ENCODE data around the gene GPM6B.

Gene GPM6B

DNA sequence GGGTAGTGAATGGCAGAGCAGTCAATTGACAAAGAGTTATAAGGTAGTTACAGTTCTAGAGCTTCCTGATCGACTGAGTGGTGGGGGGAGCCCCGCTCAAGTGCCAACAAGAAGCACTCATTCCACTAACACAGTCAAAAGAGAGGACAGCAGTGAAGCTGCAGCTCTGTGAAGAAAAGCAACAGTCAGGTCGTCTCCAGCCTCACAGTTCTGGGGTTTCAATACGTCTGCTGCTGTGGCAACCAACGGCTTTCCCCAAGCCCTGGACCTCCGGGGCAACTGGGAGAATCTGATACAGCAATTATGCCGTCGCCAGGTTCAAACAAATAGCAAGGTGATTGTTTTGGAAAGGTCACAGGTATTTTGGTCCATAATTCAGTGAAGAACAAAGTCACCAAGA is 30.8 kb downstream of the GPM6B start:
- TF ChIP-seq ZBTB7A (IDR thresholded peaks at IDR 0.05; ENCODE audit: low read depth), result no peak
- no peak for TF ChIP-seq TCF12 (IDR thresholded peaks at IDR 0.05; ENCODE audit: low read depth)
- TF ChIP-seq, protein P1, sequence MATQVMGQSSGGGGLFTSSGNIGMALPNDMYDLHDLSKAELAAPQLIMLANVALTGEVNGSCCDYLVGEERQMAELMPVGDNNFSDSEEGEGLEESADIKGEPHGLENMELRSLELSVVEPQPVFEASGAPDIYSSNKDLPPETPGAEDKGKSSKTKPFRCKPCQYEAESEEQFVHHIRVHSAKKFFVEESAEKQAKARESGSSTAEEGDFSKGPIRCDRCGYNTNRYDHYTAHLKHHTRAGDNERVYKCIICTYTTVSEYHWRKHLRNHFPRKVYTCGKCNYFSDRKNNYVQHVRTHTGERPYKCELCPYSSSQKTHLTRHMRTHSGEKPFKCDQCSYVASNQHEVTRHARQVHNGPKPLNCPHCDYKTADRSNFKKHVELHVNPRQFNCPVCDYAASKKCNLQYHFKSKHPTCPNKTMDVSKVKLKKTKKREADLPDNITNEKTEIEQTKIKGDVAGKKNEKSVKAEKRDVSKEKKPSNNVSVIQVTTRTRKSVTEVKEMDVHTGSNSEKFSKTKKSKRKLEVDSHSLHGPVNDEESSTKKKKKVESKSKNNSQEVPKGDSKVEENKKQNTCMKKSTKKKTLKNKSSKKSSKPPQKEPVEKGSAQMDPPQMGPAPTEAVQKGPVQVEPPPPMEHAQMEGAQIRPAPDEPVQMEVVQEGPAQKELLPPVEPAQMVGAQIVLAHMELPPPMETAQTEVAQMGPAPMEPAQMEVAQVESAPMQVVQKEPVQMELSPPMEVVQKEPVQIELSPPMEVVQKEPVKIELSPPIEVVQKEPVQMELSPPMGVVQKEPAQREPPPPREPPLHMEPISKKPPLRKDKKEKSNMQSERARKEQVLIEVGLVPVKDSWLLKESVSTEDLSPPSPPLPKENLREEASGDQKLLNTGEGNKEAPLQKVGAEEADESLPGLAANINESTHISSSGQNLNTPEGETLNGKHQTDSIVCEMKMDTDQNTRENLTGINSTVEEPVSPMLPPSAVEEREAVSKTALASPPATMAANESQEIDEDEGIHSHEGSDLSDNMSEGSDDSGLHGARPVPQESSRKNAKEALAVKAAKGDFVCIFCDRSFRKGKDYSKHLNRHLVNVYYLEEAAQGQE (IDR thresholded peaks at IDR 0.05; ENCODE audit: low read depth), result no peak
- TF ChIP-seq CEBPB (IDR thresholded peaks at IDR 0.05), result no peak
- TF ChIP-seq, protein P2, sequence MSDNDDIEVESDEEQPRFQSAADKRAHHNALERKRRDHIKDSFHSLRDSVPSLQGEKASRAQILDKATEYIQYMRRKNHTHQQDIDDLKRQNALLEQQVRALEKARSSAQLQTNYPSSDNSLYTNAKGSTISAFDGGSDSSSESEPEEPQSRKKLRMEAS (IDR thresholded peaks at IDR 0.05), result no peak
- no peak for TF ChIP-seq TEAD4 (IDR thresholded peaks at IDR 0.05)
- no peak for TF ChIP-seq TAF1 (IDR thresholded peaks at IDR 0.05; ENCODE audit: low read depth)
- no peak for TF ChIP-seq EP300 (IDR thresholded peaks at IDR 0.05; ENCODE audit: borderline replicate concordance)
- no peak for TF ChIP-seq EGR1 (IDR thresholded peaks at IDR 0.05)
- TF ChIP-seq CREB1 (IDR thresholded peaks at IDR 0.05; ENCODE audit: low read depth), result no peak
- TF ChIP-seq FOXM1 (IDR thresholded peaks at IDR 0.05; ENCODE audit: borderline replicate concordance, low read depth), result no peak
- TF ChIP-seq RAD21 (IDR thresholded peaks at IDR 0.05; ENCODE audit: low read depth), result no peak
- no peak for TF ChIP-seq YY1 (IDR thresholded peaks at IDR 0.05; ENCODE audit: low read depth)
- TF ChIP-seq, protein P3, sequence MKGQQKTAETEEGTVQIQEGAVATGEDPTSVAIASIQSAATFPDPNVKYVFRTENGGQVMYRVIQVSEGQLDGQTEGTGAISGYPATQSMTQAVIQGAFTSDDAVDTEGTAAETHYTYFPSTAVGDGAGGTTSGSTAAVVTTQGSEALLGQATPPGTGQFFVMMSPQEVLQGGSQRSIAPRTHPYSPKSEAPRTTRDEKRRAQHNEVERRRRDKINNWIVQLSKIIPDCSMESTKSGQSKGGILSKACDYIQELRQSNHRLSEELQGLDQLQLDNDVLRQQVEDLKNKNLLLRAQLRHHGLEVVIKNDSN (IDR thresholded peaks at IDR 0.05), result no peak
- no peak for TF ChIP-seq NFIC (IDR thresholded peaks at IDR 0.05)

DNA sequence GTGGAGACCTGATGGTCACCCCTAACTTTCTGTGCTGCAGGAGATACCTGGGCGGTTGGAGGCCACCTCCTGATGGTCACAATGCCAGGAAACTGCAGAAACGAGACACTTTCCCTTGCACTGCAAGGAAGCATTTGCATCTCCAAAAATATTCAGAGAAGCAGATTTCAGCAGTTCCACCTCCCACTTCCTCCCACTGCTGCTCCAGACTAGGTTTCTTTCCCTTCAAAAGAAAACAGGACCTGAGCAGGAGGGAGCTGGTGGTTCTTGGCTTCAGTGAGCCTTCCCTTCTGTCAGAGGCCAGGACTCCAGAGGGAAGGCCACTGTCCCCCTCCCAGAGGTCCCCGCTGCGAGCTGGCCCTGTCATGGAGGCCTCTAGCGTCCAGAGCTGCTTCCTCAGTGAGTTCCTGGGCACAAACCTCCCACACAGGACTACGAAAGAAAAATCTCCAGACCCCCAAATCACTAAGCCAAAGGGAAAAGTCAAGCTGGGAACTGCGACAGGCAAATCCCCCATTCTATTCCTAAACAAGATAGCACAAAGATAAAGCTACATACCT is 35.9 kb downstream of the GPM6B start:
- no peak for TF ChIP-seq ZBTB7A (IDR thresholded peaks at IDR 0.05; ENCODE audit: low read depth)
- TF ChIP-seq FOXM1 (IDR thresholded peaks at IDR 0.05; ENCODE audit: borderline replicate concordance, low read depth), result no peak
- TF ChIP-seq RAD21 (IDR thresholded peaks at IDR 0.05; ENCODE audit: low read depth), result no peak

DNA sequence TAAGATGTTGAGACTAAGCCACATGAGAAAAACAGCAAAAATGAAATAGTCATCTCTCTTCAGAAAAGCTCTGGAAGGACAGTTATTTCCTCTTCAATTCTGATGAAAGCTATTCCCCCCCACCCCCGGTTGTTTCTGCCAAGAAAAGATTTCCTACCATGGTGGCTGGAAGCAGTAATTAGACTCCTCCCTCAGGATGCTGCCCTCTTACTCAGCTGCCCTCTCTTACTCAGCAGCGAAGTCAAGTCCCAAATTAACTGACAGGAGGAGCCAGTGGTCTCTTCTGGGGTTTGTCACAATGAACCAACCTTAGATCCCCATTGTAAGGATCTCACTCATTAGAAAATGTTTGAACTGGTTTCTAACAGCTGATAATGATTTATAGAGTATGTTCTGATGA is 38.0 kb downstream of the GPM6B start:
- TF ChIP-seq CEBPB (IDR thresholded peaks at IDR 0.05), result no peak
- TF ChIP-seq, protein P1 (IDR thresholded peaks at IDR 0.05; ENCODE audit: low read depth), result no peak
- no peak for TF ChIP-seq EGR1 (IDR thresholded peaks at IDR 0.05)
- no peak for TF ChIP-seq FOXM1 (IDR thresholded peaks at IDR 0.05; ENCODE audit: borderline replicate concordance, low read depth)
- TF ChIP-seq RAD21 (IDR thresholded peaks at IDR 0.05; ENCODE audit: low read depth), result no peak
- TF ChIP-seq, protein P2 (IDR thresholded peaks at IDR 0.05), result no peak
- no peak for TF ChIP-seq CREB1 (IDR thresholded peaks at IDR 0.05; ENCODE audit: low read depth)
- no peak for TF ChIP-seq TAF1 (IDR thresholded peaks at IDR 0.05; ENCODE audit: low read depth)
- TF ChIP-seq TCF12 (IDR thresholded peaks at IDR 0.05; ENCODE audit: low read depth), result no peak
- TF ChIP-seq TEAD4 (IDR thresholded peaks at IDR 0.05), result no peak
- TF ChIP-seq, protein P3 (IDR thresholded peaks at IDR 0.05), result no peak
- TF ChIP-seq ZBTB7A (IDR thresholded peaks at IDR 0.05; ENCODE audit: low read depth), result no peak
- TF ChIP-seq NFIC (IDR thresholded peaks at IDR 0.05), result no peak

DNA sequence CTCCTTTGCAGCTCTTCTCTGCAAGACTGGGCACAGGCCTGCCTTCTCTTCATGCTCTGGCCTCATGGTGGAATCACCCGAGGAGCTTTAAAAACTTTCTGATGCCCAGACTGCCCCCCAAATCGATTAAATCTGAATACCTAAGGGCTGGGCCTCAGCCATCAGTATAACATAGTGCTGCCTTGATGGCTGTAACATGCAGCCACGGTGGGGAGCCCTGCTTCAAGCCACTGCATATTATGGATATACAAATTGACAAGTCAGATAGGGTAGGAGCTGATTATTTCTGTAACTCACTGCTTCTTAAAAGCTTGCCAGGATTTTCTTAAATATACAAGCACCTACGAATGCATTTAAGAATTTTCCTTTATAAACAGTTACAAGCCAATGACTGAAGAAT is 40.5 kb downstream of the GPM6B start:
- TF ChIP-seq CREB1 (IDR thresholded peaks at IDR 0.05; ENCODE audit: low read depth) (no peak), ZBTB7A (IDR thresholded peaks at IDR 0.05; ENCODE audit: low read depth) (no peak), TCF12 (IDR thresholded peaks at IDR 0.05; ENCODE audit: low read depth) (no peak), EP300 (IDR thresholded peaks at IDR 0.05; ENCODE audit: borderline replicate concordance) (no peak), NFIC (IDR thresholded peaks at IDR 0.05) (no peak), RAD21 (IDR thresholded peaks at IDR 0.05; ENCODE audit: low read depth) (no peak), TAF1 (IDR thresholded peaks at IDR 0.05; ENCODE audit: low read depth) (no peak), FOXM1 (IDR thresholded peaks at IDR 0.05; ENCODE audit: borderline replicate concordance, low read depth) (no peak)
- TF ChIP-seq, protein P3 (IDR thresholded peaks at IDR 0.05), result no peak

DNA sequence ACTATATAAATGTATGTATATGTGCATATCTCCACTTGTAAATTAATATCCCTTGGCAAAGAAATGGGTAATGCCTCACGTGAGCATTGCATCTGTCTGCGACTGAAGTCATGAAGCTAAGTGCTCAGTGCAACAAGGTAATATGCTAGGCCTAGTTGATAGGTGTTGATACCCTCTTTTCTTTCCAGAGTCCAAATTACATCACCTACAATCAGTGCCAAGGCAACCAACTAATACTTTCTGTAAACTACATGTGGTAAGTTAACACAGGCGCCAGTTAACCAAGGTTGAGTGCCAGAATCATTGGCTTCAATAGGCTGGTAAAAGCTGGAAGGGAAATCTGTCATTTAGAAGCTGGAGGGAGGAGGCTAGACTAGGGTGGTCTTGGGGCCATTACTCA is 41.1 kb downstream of the GPM6B start:
- no peak for TF ChIP-seq ZBTB7A (IDR thresholded peaks at IDR 0.05; ENCODE audit: low read depth)
- no peak for TF ChIP-seq YY1 (IDR thresholded peaks at IDR 0.05; ENCODE audit: low read depth)
- no peak for TF ChIP-seq NFIC (IDR thresholded peaks at IDR 0.05)
- TF ChIP-seq, protein P3 (IDR thresholded peaks at IDR 0.05), result no peak
- no peak for TF ChIP-seq FOXM1 (IDR thresholded peaks at IDR 0.05; ENCODE audit: borderline replicate concordance, low read depth)
- no peak for TF ChIP-seq RAD21 (IDR thresholded peaks at IDR 0.05; ENCODE audit: low read depth)
- TF ChIP-seq, protein P2 (IDR thresholded peaks at IDR 0.05), result no peak
- no peak for TF ChIP-seq TAF1 (IDR thresholded peaks at IDR 0.05; ENCODE audit: low read depth)
- TF ChIP-seq TCF12 (IDR thresholded peaks at IDR 0.05; ENCODE audit: low read depth), result no peak
- no peak for TF ChIP-seq TEAD4 (IDR thresholded peaks at IDR 0.05)
- TF ChIP-seq, protein P1 (IDR thresholded peaks at IDR 0.05; ENCODE audit: low read depth), result no peak
- TF ChIP-seq EP300 (IDR thresholded peaks at IDR 0.05; ENCODE audit: borderline replicate concordance), result no peak
- TF ChIP-seq CREB1 (IDR thresholded peaks at IDR 0.05; ENCODE audit: low read depth), result no peak
- TF ChIP-seq CEBPB (IDR thresholded peaks at IDR 0.05), result no peak
- no peak for TF ChIP-seq EGR1 (IDR thresholded peaks at IDR 0.05)

All from Ishikawa (cell line).